Choroid plexus epithelial cell (primary cell): ENCODE data around the gene SLC6A12.
"Not testable (repeated sequence)": the region's sequence is repeated elsewhere in the genome, so short reads cannot be mapped to it uniquely, and the experiment has no call there.

Source experiments
- DNase-seq: peaks from one replicate; pipeline ENCODE4 v3.0.0-alpha.2; 2010; ENCODE audit warnings: low read depth
- H3K4me3 ChIP-seq: 2 replicates; pipeline ENCODE4 v1.5.1; 2011; ENCODE audit warnings: low read depth, mild to moderate bottlenecking, control low read depth, low read length, moderate library complexity
- CTCF ChIP-seq: conservative IDR thresholded peaks from 2 replicates; pipeline ENCODE4 v1.5.1; 2011; ENCODE audit warnings: low read depth, mild to moderate bottlenecking, control low read depth, inconsistent platforms, low read length, moderate library complexity

Gene SLC6A12

GRCh38 chr12:218728-219590 is 5.0 kb upstream of the SLC6A12 start:
- no peak overlapping the region for H3K4me3 ChIP-seq

GRCh38 chr12:218221-218620 is 4.3 kb upstream of the SLC6A12 start:
- H3K4me3 ChIP-seq = no peak overlapping the region
- TF ChIP-seq CTCF = no peak
- no peak for DNase-seq

More at GRCh38 chr12:218728-219590, 5.0 kb upstream of the SLC6A12 start:
- DNase-seq = no peak
- no peak for TF ChIP-seq CTCF

- H3K4me3 ChIP-seq, DNase-seq: not testable (repeated sequence)
Measured at GRCh38 chr12:217029-217428, 3.1 kb upstream of the SLC6A12 start.

GRCh38 chr12:215116-215515 is 1.2 kb upstream of the SLC6A12 start:
- no peak for DNase-seq
- H3K4me3 ChIP-seq = no peak overlapping the region
- TF ChIP-seq CTCF = no peak

- no peak for DNase-seq
- TF ChIP-seq CTCF = no peak
- H3K4me3 ChIP-seq = no peak overlapping the region
Measured at GRCh38 chr12:213527-213932, 427 bp downstream of the SLC6A12 start.

GRCh38 chr12:212715-213526 is 1.0 kb downstream of the SLC6A12 start:
- no peak overlapping the region for H3K4me3 ChIP-seq
- no peak for TF ChIP-seq CTCF
- peak; percentile 43 for DNase-seq

GRCh38 chr12:212415-212714 is 1.6 kb downstream of the SLC6A12 start:
- no peak for DNase-seq
- no peak overlapping the region for H3K4me3 ChIP-seq
- TF ChIP-seq CTCF = no peak
